Measurements from ENCODE around the gene SYNGAP1.

SYNGAP1 gene

GRCh38 chr6:33405386-33405940 is 14.4 kb upstream of the SYNGAP1 start:
- peak in 1 of 2 donors; percentile 26 for DNase-seq

GRCh38 chr6:33406126-33406525 is 13.7 kb upstream of the SYNGAP1 start:
- no peak for DNase-seq

GRCh38 chr6:33407132-33407718 is 12.6 kb upstream of the SYNGAP1 start:
- peak in 1 of 2 donors; percentile 22 for DNase-seq

GRCh38 chr6:33410050-33410710 is 9.7 kb upstream of the SYNGAP1 start:
- peak; percentile 98 to 99 for DNase-seq

- peak in 1 of 2 donors; percentile 94 for DNase-seq
These were observed 8.9 kb upstream of the SYNGAP1 start, which contains the start of gene PHF1 for GRCh38 chr6:33410711-33411631. TSS of gene PHF1 (plus strand) at chr6:33411014. CDS start at chr6:33412264, 1,250 bp downstream.

- no peak for DNase-seq
These were observed 8.2 kb upstream of the SYNGAP1 start for GRCh38 chr6:33411632-33412005.

- no peak for DNase-seq
These were observed 7.5 kb upstream of the SYNGAP1 start for GRCh38 chr6:33412140-33413009.

- no peak for DNase-seq
These were observed 6.4 kb upstream of the SYNGAP1 start for GRCh38 chr6:33413241-33414120.

GRCh38 chr6:33414592-33415271 is 5.1 kb upstream of the SYNGAP1 start:
- peak; percentile 42 to 48 for DNase-seq

- DNase-seq, result peak in 1 of 2 donors; percentile 8
These were observed 4.0 kb upstream of the SYNGAP1 start for GRCh38 chr6:33415831-33416230.

GRCh38 chr6:33416386-33417127 is 3.3 kb upstream of the SYNGAP1 start:
- DNase-seq, result peak in 1 of 2 donors; percentile 40

- peak; percentile 28 to 36 for DNase-seq
These were observed 2.5 kb upstream of the SYNGAP1 start for GRCh38 chr6:33417128-33417902.

GRCh38 chr6:33417903-33418689 is 1.8 kb upstream of the SYNGAP1 start, which contains the start of gene CUTA:
TSS of gene CUTA (minus strand) at chr6:33418107. CDS start at chr6:33418000, 107 bp downstream.
- peak; percentile 100 for DNase-seq

GRCh38 chr6:33418690-33419291 is 1.1 kb upstream of the SYNGAP1 start:
- peak; percentile 82 to 85 for DNase-seq

- DNase-seq, result no peak
These were observed 852 bp downstream of the SYNGAP1 start for GRCh38 chr6:33420491-33421343.

- no peak for DNase-seq
These were observed 1.4 kb downstream of the SYNGAP1 start for GRCh38 chr6:33421344-33421643.

GRCh38 chr6:33423777-33424176 is 3.9 kb downstream of the SYNGAP1 start:
- no peak for DNase-seq

Data from CD4-positive, alpha-beta T cell treated with Interleukin-1 beta for 1 hour (primary cell).